OCI-LY1 (cell line): ENCODE data around the gene RNFT2.

Source experiments
- H2AFZ ChIP-seq: fragments of 200-600 bp; sonication (generic), shearing (Covaris generic); 2 replicates; pipeline ENCODE4 v1.6.0; 2014; ENCODE audit warnings: antibody characterized with exemption, mild to moderate bottlenecking, low read length
- H3F3A ChIP-seq: fragments of 200-600 bp; sonication (generic), shearing (Covaris generic); 2 replicates; pipeline ENCODE4 v1.6.0; 2014; ENCODE audit warnings: mild to moderate bottlenecking, antibody characterized with exemption, low read length, moderate library complexity; ENCODE audit not compliant: insufficient read depth
- H3K27ac ChIP-seq: fragments of 200-600 bp; sonication (generic); 2 replicates; pipeline ENCODE4 v1.5.1; 2014; ENCODE audit warnings: low read length, mixed run types, mild to moderate bottlenecking, low read depth; ENCODE audit not compliant: poor library complexity, severe bottlenecking
- H3K27me3 ChIP-seq: fragments of 200-600 bp; sonication (generic); 2 replicates; pipeline ENCODE4 v1.6.0; 2014; ENCODE audit warnings: antibody characterized with exemption, mild to moderate bottlenecking, low read length, moderate library complexity; ENCODE audit not compliant: insufficient read depth
- H3K36me3 ChIP-seq: fragments of 200-600 bp; sonication (generic); 2 replicates; pipeline ENCODE4 v1.6.1; 2014; ENCODE audit warnings: mild to moderate bottlenecking, antibody characterized with exemption, low read length, moderate library complexity, mixed read lengths; ENCODE audit not compliant: insufficient read depth
- H3K4me1 ChIP-seq: fragments of 200-600 bp; sonication (generic); 2 replicates; pipeline ENCODE4 v1.5.1; 2014; ENCODE audit warnings: mild to moderate bottlenecking, low read length, moderate library complexity; ENCODE audit not compliant: insufficient read depth, severe bottlenecking
- H3K4me2 ChIP-seq: fragments of 200-600 bp; sonication (generic), shearing (Covaris generic); 2 replicates; pipeline ENCODE4 v1.6.1; 2014; ENCODE audit warnings: low read length
- H3K4me3 ChIP-seq: fragments of 200-600 bp; sonication (generic); 2 replicates; pipeline ENCODE4 v1.5.1; 2014; ENCODE audit warnings: low read length, low read depth, mild to moderate bottlenecking, mixed read lengths; ENCODE audit not compliant: poor library complexity, severe bottlenecking
- H3K79me2 ChIP-seq: fragments of 200-600 bp; shearing (Covaris generic); 2 replicates; pipeline ENCODE4 v1.6.1; 2016; ENCODE audit warnings: mixed run types, low read length, mixed read lengths; ENCODE audit not compliant: insufficient read depth
- H3K9ac ChIP-seq: fragments of 200-600 bp; sonication (generic), shearing (Covaris generic); 2 replicates; pipeline ENCODE4 v1.6.1; 2014; ENCODE audit warnings: mild to moderate bottlenecking, low read length, mixed read lengths
- H3K9me2 ChIP-seq: fragments of 200-600 bp; sonication (generic), shearing (Covaris generic); 2 replicates; pipeline ENCODE4 v1.6.1; 2014; ENCODE audit warnings: low read depth, mild to moderate bottlenecking, low read length, mixed read lengths
- H3K9me3 ChIP-seq: fragments of 200-600 bp; shearing (Covaris generic); 2 replicates; pipeline ENCODE4 v1.6.1; 2014; ENCODE audit warnings: low read length, mixed read lengths
- H4K20me1 ChIP-seq: fragments of 200-600 bp; sonication (generic), shearing (Covaris generic); 2 replicates; pipeline ENCODE4 v1.6.0; 2016; ENCODE audit warnings: mild to moderate bottlenecking, low read length; ENCODE audit not compliant: insufficient read depth
- CTCF ChIP-seq: fragments of 200-600 bp; sonication (generic), shearing (Covaris generic); IDR thresholded peaks from 2 replicates; pipeline ENCODE4 v1.5.1; 2017; ENCODE audit warnings: mild to moderate bottlenecking, antibody characterized with exemption, low read length, moderate library complexity, mixed read lengths
- EZH2 ChIP-seq: fragments of 200-600 bp; sonication (generic), shearing (Covaris generic); IDR thresholded peaks from 2 replicates; pipeline ENCODE4 v1.8.0; 2017; ENCODE audit warnings: borderline replicate concordance, mixed run types, mild to moderate bottlenecking, antibody characterized with exemption, low read length, moderate library complexity, mixed read lengths

RNFT2 gene

GRCh38 chr12:116890330-116890729 lies 152.2 kb downstream of the RNFT2 start:
- Histone ChIP-seq H3K27me3 (peaks cover 3% of the 10 kb centered on the region; the same call in 1 of the 2 replicates), H3K9ac (no peak overlapping the region), H3K4me2 (no peak overlapping the region), H3K9me2 (no peaks in the 10 kb centered on the region), H3K27ac (no peak overlapping the region), H3K4me1 (peaks cover 4% of the 10 kb centered on the region), H3K4me3 (no peak overlapping the region), H3K9me3 (0 out of 2 replicates have a peak, but pooled peaks cover 3% of the 10 kb centered on the region), H3K36me3 (no peaks in the 10 kb centered on the region), H4K20me1 (no peaks in the 10 kb centered on the region), H3F3A (no peaks in the 10 kb centered on the region), H2AFZ (no peak overlapping the region), H3K79me2 (no peaks in the 10 kb centered on the region)
- TF ChIP-seq CTCF (no peak), EZH2 (no peak)

DNA sequence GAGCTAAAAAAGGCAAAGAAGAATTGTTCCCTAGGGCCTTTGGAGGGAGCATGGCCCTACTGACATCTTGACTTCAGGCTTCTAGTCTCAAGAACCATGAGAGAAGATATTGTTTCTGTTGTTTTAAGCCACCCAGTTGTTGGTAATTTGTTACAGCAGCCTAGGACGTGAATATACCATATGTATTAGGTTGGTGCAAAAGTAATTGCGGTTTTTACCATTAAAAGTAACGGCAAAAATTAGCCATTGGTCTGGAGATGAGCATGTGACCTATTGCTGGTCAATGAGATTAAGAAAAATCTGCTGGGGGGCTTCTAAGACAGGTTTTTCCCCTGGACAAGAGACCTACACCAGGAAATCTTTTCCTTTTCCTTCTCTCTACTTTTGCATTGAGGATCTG lies 152.9 kb downstream of the RNFT2 start:
- Histone ChIP-seq H3K79me2 (no peaks in the 10 kb centered on the region), H3K4me3 (no peak overlapping the region), H3K4me1 (no peaks in the 10 kb centered on the region), H3F3A (no peaks in the 10 kb centered on the region), H3K27ac (no peak overlapping the region), H3K4me2 (no peak overlapping the region), H3K9me2 (no peaks in the 10 kb centered on the region), H4K20me1 (no peaks in the 10 kb centered on the region), H3K27me3 (peaks cover 3% of the 10 kb centered on the region; the same call in 1 of the 2 replicates), H3K9ac (no peak overlapping the region), H3K36me3 (no peaks in the 10 kb centered on the region), H3K9me3 (0 out of 2 replicates have a peak, but pooled peaks cover 3% of the 10 kb centered on the region), H2AFZ (no peak overlapping the region)
- TF ChIP-seq CTCF (no peak), EZH2 (no peak)

DNA sequence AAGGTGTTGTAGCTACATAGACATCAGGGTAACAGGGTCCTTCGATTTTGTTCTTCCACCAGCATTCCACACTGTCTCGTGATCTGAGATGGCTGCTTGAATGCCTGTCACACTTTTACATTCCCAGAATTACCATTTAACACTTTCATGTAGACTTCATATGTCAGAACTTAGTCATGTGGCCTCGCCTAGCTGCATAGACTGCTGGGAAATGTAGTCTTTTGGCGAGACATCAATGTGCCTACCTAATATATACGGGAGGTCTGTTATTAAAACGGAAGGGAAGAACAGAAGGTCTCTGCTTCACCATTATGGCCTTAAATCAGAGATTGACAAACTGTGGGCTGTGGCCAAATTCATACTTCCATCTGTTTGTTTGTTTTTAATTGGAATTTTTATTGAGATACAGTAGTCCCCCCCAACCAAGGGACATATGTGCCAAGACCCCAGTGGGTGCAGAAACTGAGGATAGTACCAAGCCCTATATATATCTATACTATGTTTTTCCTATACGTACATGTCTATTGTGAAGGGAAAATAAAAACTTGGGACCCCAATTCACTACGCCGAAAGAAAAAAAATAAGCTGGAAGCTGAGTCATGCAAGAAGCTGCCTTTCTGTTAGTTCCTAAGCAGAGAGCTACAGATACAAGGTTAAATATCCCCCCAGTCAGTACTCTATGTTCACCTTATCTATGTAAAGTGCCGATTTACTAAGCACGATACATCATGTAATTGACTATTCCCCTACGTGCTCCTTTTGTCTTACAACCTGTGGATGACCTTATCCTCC lies 154.4 kb downstream of the RNFT2 start:
- Histone ChIP-seq H3F3A (no peaks in the 10 kb centered on the region), H3K27me3 (peaks cover 3% of the 10 kb centered on the region; the same call in 1 of the 2 replicates), H3K9me3 (0 out of 2 replicates have a peak, but pooled peaks cover 3% of the 10 kb centered on the region), H3K4me3 (no peak overlapping the region), H2AFZ (no peak overlapping the region), H3K36me3 (no peaks in the 10 kb centered on the region), H4K20me1 (no peaks in the 10 kb centered on the region), H3K4me1 (no peaks in the 10 kb centered on the region), H3K4me2 (no peak overlapping the region), H3K27ac (no peak overlapping the region), H3K9ac (no peak overlapping the region), H3K9me2 (no peaks in the 10 kb centered on the region), H3K79me2 (no peaks in the 10 kb centered on the region)
- TF ChIP-seq EZH2 = no peak
- TF ChIP-seq CTCF = no peak
